SW480 (cell line): ENCODE measurements around the gene LRP6.
"Not testable (repeated sequence)": the region's sequence is repeated elsewhere in the genome, so short reads cannot be mapped to it uniquely, and the experiment has no call there.

Experiments used
- DNase-seq: peaks from one replicate; pipeline ENCODE4 v3.0.0-alpha.2; 2016; ENCODE audit warnings: low spot score

The LRP6 gene

DNA sequence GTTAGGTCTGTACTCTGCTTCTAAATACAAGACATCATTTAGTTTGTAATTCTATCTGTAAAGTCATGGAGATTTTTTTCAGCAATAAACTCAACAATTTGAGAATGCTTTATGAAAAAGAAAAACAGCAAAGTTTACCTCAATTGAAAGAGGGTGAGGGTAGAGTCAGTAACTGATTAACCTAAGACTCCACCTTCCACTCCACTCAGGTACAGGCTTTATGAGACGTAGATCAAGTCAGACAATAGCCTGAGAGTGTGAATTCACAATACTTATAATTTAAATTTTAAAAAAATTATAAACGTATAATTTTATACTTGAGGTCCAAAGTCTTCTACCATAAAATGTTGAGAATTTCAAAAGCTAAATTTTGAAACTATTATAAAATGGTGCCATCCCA lies 150.2 kb downstream of the LRP6 start:
- no peak for DNase-seq

DNA sequence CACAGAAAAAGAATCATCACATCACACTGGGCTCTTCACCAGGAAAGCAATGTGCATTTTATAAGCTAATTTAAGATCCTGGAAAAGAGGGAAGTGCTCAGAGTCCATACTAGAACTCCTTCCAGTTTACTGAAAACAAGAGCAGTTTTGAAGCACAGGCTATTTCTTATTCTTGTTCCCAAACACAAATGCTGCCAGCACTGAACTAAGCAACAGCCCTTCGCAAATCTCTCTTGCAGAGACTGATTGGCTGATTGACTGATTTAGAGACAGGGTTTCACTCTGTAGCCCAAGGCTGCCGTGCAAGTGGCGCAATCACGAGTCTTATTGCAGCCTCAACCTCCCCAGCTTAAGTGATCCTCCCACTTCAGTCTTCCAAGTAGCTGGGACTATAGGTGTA lies 151.3 kb downstream of the LRP6 start:
- no peak for DNase-seq

DNA sequence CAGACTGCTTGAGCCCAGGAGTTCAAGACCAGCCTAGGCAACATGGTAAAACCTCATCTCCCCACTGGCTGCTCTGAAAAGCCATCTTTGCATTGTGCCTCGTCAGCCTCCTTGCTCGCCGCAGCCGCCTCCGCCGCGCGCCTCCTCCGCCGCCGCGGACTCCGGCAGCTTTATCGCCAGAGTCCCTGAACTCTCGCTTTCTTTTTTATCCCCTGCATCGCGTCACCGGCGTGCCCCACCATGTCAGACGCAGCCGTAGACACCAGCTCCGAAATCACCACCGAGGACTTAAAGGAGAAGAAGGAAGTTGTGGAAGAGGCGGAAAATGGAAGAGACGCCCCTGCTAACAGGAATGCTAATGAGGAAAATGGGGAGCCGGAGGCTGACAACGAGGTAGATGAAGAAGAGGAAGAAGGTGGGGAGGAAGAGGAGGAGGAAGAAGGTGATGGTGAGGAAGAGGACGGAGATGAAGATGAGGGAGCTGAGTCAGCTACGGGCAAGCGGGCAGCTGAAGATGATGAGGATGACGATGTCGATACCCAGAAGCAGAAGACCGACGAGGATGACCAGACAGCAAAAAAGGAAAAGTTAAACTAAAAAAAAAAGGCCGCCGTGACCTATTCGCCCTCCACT lies 155.8 kb downstream of the LRP6 start:
- not testable (repeated sequence) for DNase-seq

DNA sequence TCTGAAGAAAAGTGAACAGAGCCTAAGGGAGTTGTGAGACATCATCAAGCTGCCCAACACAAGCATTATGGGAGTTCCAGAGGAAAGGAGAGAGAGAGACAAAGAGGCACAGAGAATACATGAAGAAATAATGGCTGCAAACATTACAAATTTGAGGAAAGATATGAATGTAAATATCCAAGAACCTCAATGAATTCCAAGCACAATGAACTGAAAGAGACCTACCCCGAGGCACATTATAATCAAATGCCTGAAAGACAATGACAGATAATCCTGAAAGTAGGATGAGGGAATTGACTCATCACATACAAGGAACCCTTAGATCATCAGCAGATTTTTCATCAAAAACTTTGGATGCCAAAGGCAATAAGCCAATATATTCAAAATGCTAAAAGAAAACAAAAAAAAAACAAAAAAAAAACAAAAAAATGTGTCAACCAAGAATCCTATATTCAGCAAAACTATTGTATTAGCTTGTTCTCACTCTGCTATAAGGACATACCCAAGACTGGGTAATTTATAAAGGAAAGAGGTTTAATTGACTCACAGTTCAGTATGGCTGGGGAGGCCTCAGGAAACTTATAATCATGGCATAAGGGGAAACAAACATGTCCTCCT lies 158.3 kb downstream of the LRP6 start:
- DNase-seq = no peak

DNA sequence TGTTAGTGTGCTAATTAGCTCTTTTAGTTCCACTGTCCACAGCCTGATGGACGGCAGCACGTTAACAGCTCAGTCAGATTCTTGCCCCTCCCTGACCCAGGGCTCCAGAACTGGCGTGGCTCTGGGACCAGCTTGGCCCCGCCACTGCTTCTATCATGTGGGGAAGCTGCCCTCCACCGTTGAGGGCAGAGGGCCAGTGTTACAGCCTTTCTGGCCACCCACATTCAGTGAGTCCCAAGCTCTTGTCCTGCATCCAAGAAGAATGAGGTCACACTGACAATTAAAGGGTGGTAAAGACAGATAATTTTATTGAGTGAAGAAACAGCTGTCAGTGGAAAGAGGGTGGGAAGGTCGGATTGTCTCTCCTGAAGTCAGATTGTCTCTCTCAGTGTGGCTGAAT lies 159.2 kb downstream of the LRP6 start:
- no peak for DNase-seq

DNA sequence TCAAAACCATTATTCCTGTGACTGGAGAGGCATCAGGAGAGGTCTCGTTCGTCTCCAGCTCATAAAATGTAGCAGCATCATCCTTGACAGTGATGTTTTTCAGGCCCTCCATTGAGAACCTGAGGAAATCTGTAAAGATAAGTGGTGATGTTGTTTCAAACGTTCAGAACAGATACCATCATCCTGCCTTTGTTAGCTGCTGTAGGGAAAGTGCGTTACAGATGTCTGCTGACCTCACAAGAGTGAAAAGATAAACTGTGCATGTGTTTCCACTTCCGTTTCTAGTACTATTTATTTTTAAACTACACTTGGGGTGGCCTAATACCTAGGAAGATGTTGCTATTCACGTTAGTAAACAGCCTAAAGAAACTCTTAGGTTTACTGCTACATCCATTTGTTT lies 167.7 kb downstream of the LRP6 start:
- no peak for DNase-seq

DNA sequence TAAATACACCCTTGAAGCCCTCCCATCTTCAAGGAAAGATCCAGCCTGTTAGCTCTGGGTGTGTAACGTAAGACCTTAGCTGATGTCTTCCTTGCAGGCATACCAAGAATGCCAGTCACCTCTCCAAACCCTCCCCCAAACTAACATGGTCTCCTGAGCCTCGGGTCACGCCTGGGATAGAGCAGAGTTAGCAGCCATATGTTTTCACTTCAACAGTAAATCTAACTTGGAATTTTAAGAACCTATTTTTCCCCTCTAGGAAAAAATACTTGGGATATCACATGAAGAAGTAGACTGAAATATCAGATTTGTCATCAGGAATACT lies 168.2 kb downstream of the LRP6 start:
- DNase-seq = no peak

DNA sequence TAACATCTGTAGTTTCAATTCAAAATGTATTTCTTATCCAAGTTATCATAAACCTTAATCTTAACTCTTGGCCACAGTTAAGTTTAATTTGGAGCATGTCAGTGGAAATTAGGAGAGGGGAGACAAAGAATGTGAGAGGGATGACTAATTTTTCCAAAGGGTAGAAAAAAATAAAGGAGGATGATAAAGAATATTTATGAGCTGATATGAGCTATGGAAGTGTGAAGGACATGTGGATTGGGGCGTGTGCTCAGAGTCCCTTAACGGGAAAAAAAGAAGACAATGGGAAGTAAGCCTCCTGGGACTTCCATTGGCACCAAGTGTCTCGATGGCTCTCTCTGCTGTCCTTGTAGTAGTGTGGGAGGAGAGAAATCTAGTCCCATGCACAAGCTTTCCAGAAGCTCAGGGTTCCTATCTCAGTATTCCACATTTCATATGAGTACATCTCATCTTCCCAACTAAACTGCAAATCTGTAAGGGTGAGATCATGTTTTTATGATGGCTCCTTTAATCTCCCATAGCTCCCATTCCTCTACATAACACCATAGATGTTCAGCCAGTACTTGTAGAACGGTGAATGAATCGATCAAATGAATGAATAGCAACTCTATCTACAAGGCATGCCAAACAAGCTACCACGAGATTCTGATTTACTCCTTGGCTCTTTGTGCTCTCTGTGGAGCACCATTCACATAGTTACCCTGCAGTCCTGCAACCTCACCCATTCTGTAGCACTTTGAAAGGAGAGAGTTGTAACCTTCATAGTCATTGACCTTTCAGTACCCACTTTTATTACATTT lies 168.8 kb downstream of the LRP6 start:
- DNase-seq = no peak

DNA sequence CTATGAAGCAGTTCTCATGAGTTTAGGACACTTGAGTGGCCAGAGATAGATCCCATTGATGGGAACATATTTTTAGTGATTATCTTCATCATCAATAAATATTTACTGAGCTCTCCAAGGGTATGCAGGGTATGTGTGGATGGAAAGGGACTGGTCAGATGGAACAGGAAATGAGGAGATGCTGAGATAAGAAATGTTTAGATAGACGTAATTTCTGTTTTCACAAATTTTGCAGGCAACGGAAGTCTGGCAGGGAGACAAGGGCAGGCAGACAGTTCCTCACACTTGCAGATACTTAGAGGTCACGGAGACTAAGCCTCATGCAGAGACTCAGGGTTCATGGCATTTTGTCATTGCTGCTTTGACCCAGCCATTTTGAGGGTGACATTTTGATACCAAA lies 171.8 kb downstream of the LRP6 start:
- DNase-seq = no peak

DNA sequence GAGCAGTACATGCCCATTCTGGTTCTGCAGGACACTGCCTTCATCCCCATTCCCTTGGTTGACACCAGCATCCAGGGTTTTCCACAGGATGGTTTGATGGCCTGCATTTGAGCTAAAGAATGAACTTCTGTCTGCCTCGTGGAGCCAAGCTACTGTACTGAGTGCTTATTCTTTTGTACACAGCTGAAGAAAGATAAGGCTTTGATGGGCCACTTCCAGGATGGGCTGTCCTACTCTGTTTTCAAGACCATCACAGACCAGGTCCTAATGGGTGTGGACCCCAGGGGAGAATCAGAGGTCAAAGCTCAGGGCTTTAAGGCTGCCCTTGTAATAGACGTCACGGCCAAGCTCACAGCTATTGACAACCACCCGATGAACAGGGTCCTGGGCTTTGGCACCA lies 172.4 kb downstream of the LRP6 start:
- no peak for DNase-seq

DNA sequence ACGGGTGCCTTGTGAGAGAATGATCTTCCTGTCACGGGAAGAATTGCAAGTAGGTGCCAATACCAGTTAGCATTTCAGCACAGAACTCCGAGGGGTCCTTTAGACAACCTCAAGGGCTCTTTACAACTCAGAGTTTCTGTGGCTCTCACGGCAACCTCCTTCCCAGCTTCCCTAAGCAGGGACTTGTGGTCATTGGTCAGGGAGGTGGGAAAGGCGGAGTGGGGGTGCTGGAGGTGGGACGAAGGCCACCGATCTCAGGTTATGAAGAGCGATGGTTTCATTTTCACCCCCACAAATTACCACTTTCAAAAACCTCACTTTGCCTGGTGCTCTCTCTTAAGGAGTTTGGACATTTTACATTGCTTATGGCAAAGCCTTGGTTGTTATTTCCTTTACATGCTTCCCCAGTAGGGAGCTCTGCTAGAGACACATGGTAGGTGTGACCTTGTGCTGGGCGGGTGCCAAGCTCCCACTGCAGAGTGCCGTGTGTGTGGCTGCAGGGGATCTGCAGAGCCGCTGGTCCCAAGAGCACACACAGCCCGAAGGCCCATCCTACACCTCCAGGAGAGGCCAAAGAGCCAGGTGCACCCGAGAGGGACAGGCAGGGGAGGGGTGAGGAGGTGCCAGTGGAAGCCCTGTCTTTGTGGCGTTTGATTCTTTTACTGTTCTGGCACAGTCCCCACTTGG lies 174.7 kb downstream of the LRP6 start:
- DNase-seq = no peak

DNA sequence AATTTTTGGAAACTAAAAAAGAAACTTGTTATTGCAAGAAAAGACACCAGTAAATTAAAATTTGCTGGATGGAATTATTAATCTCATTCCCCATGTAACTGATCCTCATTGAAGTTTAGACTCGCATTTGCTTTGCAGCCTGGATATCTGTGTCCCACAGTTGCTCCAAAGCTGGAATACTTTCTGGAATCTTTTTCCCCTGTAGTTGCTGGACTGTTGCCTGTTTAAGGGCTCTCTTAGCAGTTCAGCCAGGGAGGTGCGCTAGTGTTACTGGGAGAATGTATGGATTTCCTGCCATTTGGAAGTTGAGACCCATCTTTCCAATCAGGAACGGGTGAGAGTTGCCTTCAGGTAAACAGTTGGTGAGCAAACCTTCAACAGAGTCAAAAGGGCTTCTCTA lies 175.8 kb downstream of the LRP6 start:
- no peak for DNase-seq

DNA sequence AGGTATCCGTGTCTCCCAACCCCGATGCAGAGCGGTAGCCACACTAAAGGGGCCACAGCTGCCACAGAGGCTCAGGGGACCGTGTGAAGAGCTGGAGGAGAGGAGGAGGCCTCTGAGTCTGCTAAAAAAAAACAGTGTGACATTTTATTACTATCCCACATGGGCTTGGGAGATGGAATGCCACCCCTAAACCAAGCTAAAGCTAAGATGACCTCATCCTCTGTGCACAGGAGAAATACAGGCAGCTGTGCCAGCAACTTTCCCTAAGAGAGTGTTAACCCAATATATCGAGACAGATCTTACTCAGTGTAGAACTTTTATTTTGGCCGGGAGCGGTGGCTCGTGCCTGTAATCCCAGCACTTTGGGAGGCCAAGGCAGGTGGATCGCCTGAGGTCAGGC lies 178.1 kb downstream of the LRP6 start:
- no peak for DNase-seq

DNA sequence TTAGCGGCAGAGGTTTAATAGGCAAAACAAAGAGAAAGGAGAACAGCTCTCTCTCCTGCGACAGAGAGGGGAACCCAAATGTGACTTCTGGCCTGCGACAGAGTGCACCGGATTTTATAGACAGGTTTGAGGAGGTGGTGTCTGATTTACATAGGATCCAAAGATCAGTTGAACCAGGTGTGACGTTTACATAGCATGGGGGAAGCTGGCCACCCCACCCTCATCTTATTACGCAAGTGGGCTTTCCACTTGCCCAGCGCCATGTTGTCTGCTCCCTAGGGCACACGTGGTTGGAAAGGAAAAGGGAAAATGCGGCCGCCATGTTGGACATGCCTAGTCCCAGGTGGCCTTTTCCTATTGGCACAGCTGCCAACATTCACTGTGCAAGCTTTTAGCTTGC lies 178.7 kb downstream of the LRP6 start:
- no peak for DNase-seq

DNA sequence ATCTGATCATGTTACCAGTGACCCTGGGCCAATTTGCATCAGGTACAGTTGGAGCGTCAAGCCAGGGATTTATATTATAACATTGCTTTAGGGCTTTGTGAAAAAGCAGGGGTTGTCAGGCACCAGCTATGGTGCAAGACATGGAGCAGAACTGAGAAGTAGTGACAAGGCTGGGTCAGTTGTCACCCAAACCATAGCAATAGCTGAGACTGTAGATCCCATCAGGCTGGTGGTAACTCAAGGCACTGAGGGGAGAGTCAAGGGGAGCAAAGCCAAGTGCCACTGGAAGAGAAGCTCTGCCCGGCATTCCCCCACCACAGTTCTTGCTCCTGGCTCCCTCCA lies 179.2 kb downstream of the LRP6 start:
- no peak for DNase-seq

DNA sequence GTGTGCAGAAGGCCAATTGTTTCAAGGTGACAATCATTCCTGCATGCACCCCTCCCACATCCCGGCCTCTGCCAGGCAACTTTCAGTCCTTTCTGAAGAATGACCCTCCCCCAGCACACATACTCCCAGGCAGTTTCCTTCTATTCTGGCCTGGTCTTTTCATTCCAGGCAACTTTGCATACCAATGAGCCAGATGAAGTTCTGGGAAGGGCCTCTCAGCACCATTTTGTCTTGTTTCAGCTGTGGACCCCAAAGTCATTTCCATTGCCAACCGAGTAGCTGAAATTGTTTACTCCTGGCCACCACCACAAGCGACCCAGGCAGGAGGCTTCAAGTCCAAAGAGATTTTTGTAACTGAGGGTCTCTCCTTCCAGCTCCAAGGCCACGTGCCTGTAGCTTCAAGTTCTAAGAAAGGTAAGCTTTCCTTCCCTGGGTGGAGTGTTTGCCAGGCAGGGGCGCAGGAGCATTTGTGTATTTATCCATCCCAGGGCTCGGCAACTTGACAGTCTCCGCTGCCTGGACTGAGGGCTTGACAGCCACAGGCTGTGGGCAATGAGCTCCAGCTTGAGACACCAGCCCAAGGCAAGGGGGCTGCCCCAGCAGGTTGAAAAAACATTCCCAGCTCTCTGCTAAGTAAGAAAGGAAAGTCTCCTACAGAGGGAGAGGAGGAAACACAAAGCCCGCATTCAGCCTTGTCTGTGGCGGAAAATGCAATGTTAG lies 179.7 kb downstream of the LRP6 start:
- no peak for DNase-seq

DNA sequence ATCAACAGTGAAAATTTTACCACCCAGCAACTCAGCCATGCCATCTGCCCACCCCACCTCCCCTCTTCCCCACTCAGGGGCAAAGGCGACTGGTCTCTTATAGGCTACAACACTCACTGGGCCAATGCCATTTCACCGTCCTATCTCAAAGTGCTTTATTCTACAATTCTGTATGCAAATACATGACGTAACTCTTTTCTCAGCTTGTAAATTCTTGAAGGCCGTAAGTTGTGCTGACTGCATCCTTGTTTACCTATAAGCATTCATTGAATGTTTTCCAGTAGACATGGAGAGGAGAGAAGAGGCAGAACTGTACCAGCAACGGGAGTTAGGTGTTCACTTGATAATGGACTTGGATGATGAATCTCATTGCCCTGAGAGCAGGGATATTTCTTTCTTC lies 180.5 kb downstream of the LRP6 start:
- DNase-seq = no peak

DNA sequence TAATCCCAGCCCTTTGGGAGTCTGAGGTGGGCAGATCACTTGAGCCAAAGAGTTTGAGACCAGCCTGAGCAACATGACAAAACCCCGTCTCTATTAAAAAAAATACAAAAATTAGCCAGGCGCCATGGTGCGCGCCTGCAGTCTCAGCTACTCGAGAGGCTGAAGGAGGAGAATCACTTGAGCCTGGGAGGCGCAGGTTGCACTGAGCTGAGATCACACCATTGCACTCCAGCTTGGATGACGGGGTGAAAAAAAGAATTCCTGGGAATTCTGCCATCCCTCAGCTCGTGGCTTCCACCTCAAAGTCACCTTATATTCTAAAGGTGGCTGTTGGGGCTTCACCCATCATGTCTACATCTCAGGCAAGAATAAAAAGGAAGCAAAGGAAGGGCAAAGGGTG lies 183.2 kb downstream of the LRP6 start:
- no peak for DNase-seq

DNA sequence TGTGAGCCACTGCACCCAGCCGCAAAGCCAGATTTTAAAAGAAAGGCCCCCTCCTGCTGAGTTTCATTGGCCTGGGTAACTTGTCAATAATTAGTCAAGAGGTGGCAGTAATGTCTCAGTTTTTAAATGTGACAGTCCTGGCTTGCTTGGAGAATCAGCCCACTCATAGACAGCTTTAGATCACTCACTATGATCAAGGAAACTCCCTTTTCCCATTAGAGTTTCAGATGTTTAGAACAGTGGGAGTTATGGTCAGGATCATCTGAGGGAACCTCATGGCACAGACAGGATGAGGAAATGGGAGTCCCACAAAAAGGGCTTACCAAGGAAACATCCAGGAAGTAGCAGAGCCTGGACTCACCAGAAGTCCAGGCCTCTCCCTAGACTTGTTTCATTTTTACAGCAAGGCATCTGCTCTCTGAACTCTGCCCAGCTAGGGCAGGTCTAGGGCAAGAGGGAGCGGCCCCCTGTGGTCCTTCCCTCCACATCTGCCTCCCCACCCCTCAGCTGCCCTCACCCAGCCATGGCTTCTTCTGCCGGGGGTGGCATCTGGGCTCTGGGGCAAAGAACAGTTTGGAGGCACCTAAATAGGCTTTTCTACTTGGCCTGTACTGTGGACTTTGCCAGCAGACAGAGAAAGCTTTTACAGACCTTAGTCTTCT lies 184.9 kb downstream of the LRP6 start:
- DNase-seq = peak; percentile 71

DNA sequence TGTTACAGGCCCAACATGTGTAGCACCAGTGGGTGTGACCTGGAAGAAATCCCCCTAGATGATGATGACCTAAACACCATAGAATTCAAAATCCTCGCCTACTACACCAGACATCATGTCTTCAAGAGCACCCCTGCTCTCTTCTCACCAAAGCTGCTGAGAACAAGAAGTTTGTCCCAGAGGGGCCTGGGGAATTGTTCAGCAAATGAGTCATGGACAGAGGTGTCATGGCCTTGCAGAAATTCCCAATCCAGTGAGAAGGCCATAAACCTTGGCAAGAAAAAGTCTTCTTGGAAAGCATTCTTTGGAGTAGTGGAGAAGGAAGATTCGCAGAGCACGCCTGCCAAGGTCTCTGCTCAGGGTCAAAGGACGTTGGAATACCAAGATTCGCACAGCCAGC lies 187.6 kb downstream of the LRP6 start:
- no peak for DNase-seq

DNA sequence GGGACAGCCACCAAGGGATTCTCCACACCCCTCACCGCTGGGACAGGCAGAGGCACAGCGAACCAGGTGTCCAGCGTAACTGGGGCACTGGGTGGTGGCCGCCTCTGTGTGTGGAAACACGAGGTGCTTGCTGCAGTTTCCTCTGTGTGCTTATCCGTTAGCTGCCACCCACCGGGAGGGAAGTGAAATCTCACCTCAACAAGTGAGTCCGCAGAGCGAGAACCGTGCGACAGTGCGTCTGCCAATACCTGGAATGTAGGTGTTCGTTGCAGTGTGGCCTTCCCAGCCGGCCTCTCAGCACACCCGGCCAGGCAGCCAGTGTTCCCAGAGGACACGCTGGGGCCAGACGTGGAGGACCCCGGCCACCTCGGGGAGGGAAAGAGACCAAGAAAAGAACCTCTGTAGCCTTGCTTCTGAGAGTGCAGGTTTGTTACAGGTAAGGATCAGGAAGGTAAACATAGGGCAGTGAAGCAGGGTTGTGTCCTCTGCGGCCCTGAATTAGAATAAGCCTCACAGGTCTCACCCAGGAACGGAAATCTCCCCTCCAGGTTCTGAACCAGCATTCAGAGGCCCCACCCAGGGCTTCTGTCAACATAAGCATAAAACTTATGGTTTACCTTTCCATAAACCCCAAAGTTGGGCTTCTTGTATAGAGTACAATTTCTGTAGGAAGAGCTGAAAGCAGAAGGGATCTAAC lies 194.6 kb downstream of the LRP6 start:
- no peak for DNase-seq
